HEK293 (cell line): ENCODE data around the gene EFCC1.

ENCODE experiments used
- CTCF ChIA-PET: fragments of 350-600 bp; formaldehyde crosslinking; extraction: SDS; loops from one replicate; lab custom pipeline; 2021; ENCODE audit warnings: antibody characterized with exemption; lab: Yijun Ruan, JAX
- POLR2A ChIA-PET: fragments of 300-600 bp; formaldehyde crosslinking; extraction: SDS; loops from one replicate; lab custom pipeline; 2020; ENCODE audit warnings: antibody characterized with exemption, inconsistent platforms; lab: Yijun Ruan, JAX
- H3K27ac ChIP-seq: fragments of 200-500 bp; sonication (Bioruptor generic); 2 replicates; pipeline ENCODE4 v1.5.1; 2014; ENCODE audit warnings: low read depth, low read length, control low read depth, inconsistent platforms; ENCODE audit errors: extremely low read depth
- H3K36me3 ChIP-seq, 2 experiments: fragments of 200-500 bp in 1 of 2; sonication (Bioruptor generic) in 1 of 2; 1 replicate in 1 of 2; 2 replicates in 1 of 2; pipeline ENCODE4 v1.5.1; 2014 to 2017; ENCODE audit warnings: inconsistent platforms in 2 of 2, low read length in 2 of 2; ENCODE audit not compliant: control insufficient read depth in 2 of 2, insufficient read depth in 1 of 2
- H3K4me1 ChIP-seq: fragments of 200-500 bp; sonication (Bioruptor generic); 2 replicates; pipeline ENCODE4 v1.5.1; 2014; ENCODE audit warnings: mild to moderate bottlenecking, low read length, inconsistent platforms; ENCODE audit not compliant: control insufficient read depth, insufficient read depth
- H3K4me3 ChIP-seq: 2 replicates; pipeline ENCODE4 v1.5.1; 2011; ENCODE audit warnings: low read depth, mild to moderate bottlenecking, control low read depth, low read length, moderate library complexity
- H3K9me3 ChIP-seq: fragments of 200-500 bp; sonication (Bioruptor generic); 2 replicates; pipeline ENCODE4 v1.5.1; 2014; ENCODE audit warnings: low read depth, low read length, inconsistent platforms; ENCODE audit not compliant: control insufficient read depth, insufficient read depth
- BCL11A ChIP-seq: fragments of 450-650 bp; formaldehyde crosslinking; IDR thresholded peaks from 2 replicates; pipeline ENCODE4 v1.5.1; 2016; ENCODE audit warnings: low read depth, missing biosample characterization, missing genetic modification characterization
- GFI1B ChIP-seq: fragments of 450-650 bp; formaldehyde crosslinking; IDR thresholded peaks from 2 replicates; pipeline ENCODE4 v1.5.1; 2016; ENCODE audit warnings: missing biosample characterization, missing genetic modification characterization
- GLIS1 ChIP-seq: fragments of 450-650 bp; formaldehyde crosslinking; IDR thresholded peaks from 2 replicates; pipeline ENCODE4 v1.5.1; 2016; ENCODE audit warnings: missing biosample characterization, missing genetic modification characterization
- KLF16 ChIP-seq: fragments of 450-650 bp; formaldehyde crosslinking; IDR thresholded peaks from 2 replicates; pipeline ENCODE4 v1.5.1; 2017; ENCODE audit warnings: missing biosample characterization, missing genetic modification characterization
- PRDM4 ChIP-seq: fragments of 450-650 bp; formaldehyde crosslinking; IDR thresholded peaks from 2 replicates; pipeline ENCODE4 v1.5.1; 2017; ENCODE audit warnings: missing biosample characterization, missing genetic modification characterization
- SETDB1 ChIP-seq: IDR thresholded peaks from one replicate; pipeline ENCODE4 v1.6.1; 2017; ENCODE audit warnings: mild to moderate bottlenecking, low read length, moderate library complexity, mixed read lengths; ENCODE audit not compliant: insufficient read length
- ZBTB8A ChIP-seq: fragments of 450-650 bp; formaldehyde crosslinking; IDR thresholded peaks from 2 replicates; pipeline ENCODE4 v1.5.1; 2016; ENCODE audit warnings: missing biosample characterization, missing genetic modification characterization
- ZIC2 ChIP-seq: fragments of 450-650 bp; formaldehyde crosslinking; IDR thresholded peaks from 2 replicates; pipeline ENCODE4 v1.5.1; 2016; ENCODE audit warnings: missing biosample characterization, missing genetic modification characterization
- ZNF10 ChIP-seq: fragments of 450-650 bp; formaldehyde crosslinking; IDR thresholded peaks from 2 replicates; pipeline ENCODE4 v1.5.1; 2017; ENCODE audit warnings: missing biosample characterization, missing genetic modification characterization
- ZNF132 ChIP-seq: fragments of 450-650 bp; formaldehyde crosslinking; IDR thresholded peaks from 2 replicates; pipeline ENCODE4 v1.5.1; 2017; ENCODE audit warnings: missing biosample characterization, missing genetic modification characterization, borderline replicate concordance
- ZNF157 ChIP-seq: fragments of 450-650 bp; formaldehyde crosslinking; IDR thresholded peaks from 2 replicates; pipeline ENCODE4 v1.5.1; 2016; ENCODE audit warnings: missing biosample characterization, missing genetic modification characterization
- ZNF292 ChIP-seq: fragments of 450-650 bp; formaldehyde crosslinking; IDR thresholded peaks from 2 replicates; pipeline ENCODE4 v1.5.1; 2016; ENCODE audit warnings: low read depth, missing biosample characterization, missing genetic modification characterization, borderline replicate concordance
- ZNF311 ChIP-seq: fragments of 450-650 bp; formaldehyde crosslinking; IDR thresholded peaks from 2 replicates; pipeline ENCODE4 v1.5.1; 2017; ENCODE audit warnings: missing biosample characterization, missing genetic modification characterization, borderline replicate concordance
- ZNF341 ChIP-seq: fragments of 450-650 bp; formaldehyde crosslinking; IDR thresholded peaks from 2 replicates; pipeline ENCODE4; 2016; ENCODE audit warnings: low read depth, missing biosample characterization, missing genetic modification characterization
- ZNF398 ChIP-seq: fragments of 450-650 bp; formaldehyde crosslinking; IDR thresholded peaks from 2 replicates; pipeline ENCODE4 v1.5.1; 2017; ENCODE audit warnings: missing biosample characterization, missing genetic modification characterization
- ZNF423 ChIP-seq: fragments of 450-650 bp; formaldehyde crosslinking; IDR thresholded peaks from 2 replicates; pipeline ENCODE4 v1.5.1; 2016; ENCODE audit warnings: missing biosample characterization, missing genetic modification characterization
- ZNF449 ChIP-seq: fragments of 450-650 bp; formaldehyde crosslinking; IDR thresholded peaks from 2 replicates; pipeline ENCODE4 v1.5.1; 2017; ENCODE audit warnings: missing biosample characterization, mild to moderate bottlenecking, missing genetic modification characterization, moderate library complexity
- ZNF510 ChIP-seq: fragments of 450-650 bp; formaldehyde crosslinking; IDR thresholded peaks from 2 replicates; pipeline ENCODE4 v1.5.1; 2018; ENCODE audit warnings: mild to moderate bottlenecking, missing genetic modification characterization, missing biosample characterization; ENCODE audit not compliant: insufficient replicate concordance
- ZNF544 ChIP-seq: fragments of 450-650 bp; formaldehyde crosslinking; IDR thresholded peaks from 2 replicates; pipeline ENCODE4 v1.5.0; 2017; ENCODE audit warnings: missing biosample characterization, missing genetic modification characterization
- ZNF580 ChIP-seq: fragments of 450-650 bp; formaldehyde crosslinking; IDR thresholded peaks from 2 replicates; pipeline ENCODE4 v1.5.1; 2016; ENCODE audit warnings: missing biosample characterization, missing genetic modification characterization
- ZNF624 ChIP-seq: fragments of 450-650 bp; formaldehyde crosslinking; IDR thresholded peaks from 2 replicates; pipeline ENCODE4 v1.5.1; 2017; ENCODE audit warnings: missing biosample characterization, missing genetic modification characterization
- ZNF626 ChIP-seq: fragments of 450-650 bp; sonication (Bioruptor Pico); formaldehyde crosslinking; IDR thresholded peaks from 2 replicates; pipeline ENCODE4 v1.5.1; 2018; ENCODE audit warnings: missing biosample characterization, missing genetic modification characterization, inconsistent platforms
- ZNF660 ChIP-seq: fragments of 450-650 bp; IDR thresholded peaks from 2 replicates; pipeline ENCODE4 v1.5.1; 2018; ENCODE audit warnings: missing biosample characterization, mild to moderate bottlenecking, missing genetic modification characterization
- ZNF776 ChIP-seq: fragments of 450-650 bp; formaldehyde crosslinking; IDR thresholded peaks from 2 replicates; pipeline ENCODE4 v1.5.0; 2017; ENCODE audit warnings: missing biosample characterization, missing genetic modification characterization, borderline replicate concordance
- TF ChIP-seq, protein P1 (sequence below): fragments of 450-650 bp; formaldehyde crosslinking; IDR thresholded peaks from 2 replicates; pipeline ENCODE4 v1.5.1; 2016; ENCODE audit warnings: missing biosample characterization, missing genetic modification characterization

The EFCC1 gene

GRCh38 chr3:129038121-129038855 lies 37.2 kb downstream of the EFCC1 start:
- CTCF ChIA-PET: interaction anchor here (0.6 kb wide), 1 partner anchor 102 kb away, joined by 3 read pairs; no protein-coding TSS in a partner anchor
- no peak overlapping the region for H3K27ac ChIP-seq

GRCh38 chr3:129039271-129040038 lies 38.4 kb downstream of the EFCC1 start:
- Histone ChIP-seq H3K27ac (no peak overlapping the region), H3K4me3 (no peak overlapping the region), H3K4me1 (no peaks in the 10 kb centered on the region), H3K36me3 (no peaks in the 10 kb centered on the region), H3K9me3 (no peaks in the 10 kb centered on the region)
- CTCF ChIA-PET: interaction anchor here (0.5 to 1.6 kb wide), 6 partner anchors 13 to 69 kb away, joined by 3 to 5 read pairs (median 4); no protein-coding TSS in a partner anchor
- POLR2A ChIA-PET: interaction anchor here (1.1 kb wide), 1 partner anchor 12 kb away, joined by 4 read pairs; no protein-coding TSS in a partner anchor
- TF ChIP-seq SETDB1 (no peak), ZNF341 (tag by site-specific recombination) (peak; percentile 71), ZNF10 (tag by site-specific recombination) (peak; percentile 50; the same call in 1 of the 2 replicates), ZNF626 (tag by site-specific recombination) (no peak), ZBTB8A (tag by site-specific recombination) (peak; percentile 48; the same call in 1 of the 2 replicates), ZNF624 (tag by site-specific recombination) (no peak), ZNF580 (tag by site-specific recombination) (no peak), PRDM4 (tag by site-specific recombination) (no peak), ZIC2 (tag by site-specific recombination) (peak; percentile 97), ZNF132 (tag by site-specific recombination) (no peak), ZNF157 (tag by site-specific recombination) (no peak), ZNF544 (tag by site-specific recombination) (peak; percentile 81; the same call in 1 of the 2 replicates), GLIS1 (peak; percentile 21; the same call in 1 of the 2 replicates), ZNF292 (tag by site-specific recombination) (no peak), ZNF510 (tag by site-specific recombination) (no peak), ZNF449 (tag by site-specific recombination) (peak; percentile 94), ZNF660 (tag by site-specific recombination) (peak; percentile 48; the same call in 1 of the 2 replicates), GFI1B (tag by site-specific recombination) (no peak), ZNF776 (tag by site-specific recombination) (no peak), ZNF423 (tag by site-specific recombination) (peak; percentile 80; the same call in 1 of the 2 replicates), KLF16 (tag by site-specific recombination) (no peak), ZNF311 (tag by site-specific recombination) (no peak), ZNF398 (tag by site-specific recombination) (peak; percentile 32)

More at GRCh38 chr3:129038121-129038855, 37.2 kb downstream of the EFCC1 start:
- H3K4me1 ChIP-seq: no peaks in the 10 kb centered on the region
- H3K36me3 ChIP-seq: no peaks in the 10 kb centered on the region
- H3K4me3 ChIP-seq: no peak overlapping the region
- POLR2A ChIA-PET: interaction anchor here (0.6 to 0.7 kb wide), 2 partner anchors 195 to 225 kb away, joined by 3 to 4 read pairs; no protein-coding TSS in a partner anchor
- no peaks in the 10 kb centered on the region for H3K9me3 ChIP-seq
- no peak for TF ChIP-seq BCL11A (tag by site-specific recombination)
- TF ChIP-seq, protein P1, sequence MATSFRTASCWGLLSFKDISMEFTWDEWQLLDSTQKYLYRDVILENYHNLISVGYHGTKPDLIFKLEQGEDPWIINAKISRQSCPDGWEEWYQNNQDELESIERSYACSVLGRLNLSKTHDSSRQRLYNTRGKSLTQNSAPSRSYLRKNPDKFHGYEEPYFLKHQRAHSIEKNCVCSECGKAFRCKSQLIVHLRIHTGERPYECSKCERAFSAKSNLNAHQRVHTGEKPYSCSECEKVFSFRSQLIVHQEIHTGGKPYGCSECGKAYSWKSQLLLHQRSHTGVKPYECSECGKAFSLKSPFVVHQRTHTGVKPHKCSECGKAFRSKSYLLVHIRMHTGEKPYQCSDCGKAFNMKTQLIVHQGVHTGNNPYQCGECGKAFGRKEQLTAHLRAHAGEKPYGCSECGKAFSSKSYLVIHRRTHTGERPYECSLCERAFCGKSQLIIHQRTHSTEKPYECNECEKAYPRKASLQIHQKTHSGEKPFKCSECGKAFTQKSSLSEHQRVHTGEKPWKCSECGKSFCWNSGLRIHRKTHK: no peak
